A549 treated with RU486 at 1 μM for 4 hours (cell line): ENCODE data around the gene ISL1. TPM values are rescaled to one million over a fixed set of nuclear protein-coding genes. Genes with fewer than 3 reads are reported as not detected.

Experiments
- total RNA-seq: library from RNA; stranded (reverse); fragments of 200-300 nt; extraction: Qiagen RNA extraction; gene quantifications from 5 replicates; pipeline ENCODE4 v1.2.3, GENCODE V29; 2022; ENCODE audit warnings: low read depth

ISL1 gene
- not detected in 5 replicates for total RNA-seq

GRCh38 chr5:51383131-51384121 lies at the start of gene ISL1:
ISL1 (plus strand) TSS chr5:51383448; CDS start chr5:51383672, 224 bp downstream.

